NCI-H774 (cell line): ENCODE data around the gene ANXA11.
A peak's percentile ranks its signal among the peaks of the same experiment; 100 is the strongest.
"Not testable (repeated sequence)": the region's sequence is repeated elsewhere in the genome, so short reads cannot be mapped to it uniquely, and the experiment has no call there.

Source experiments
- DNase-seq: peaks from one replicate; lab custom pipeline; 2025; lab: John Stamatoyannopoulos, UW

The ANXA11 gene

GRCh38 chr10:80205477-80206276 is at the start of gene ANXA11:
TSS of gene ANXA11 (minus strand) at chr10:80205537. CDS start at chr10:80172861, 32,676 bp downstream.
- DNase-seq, result peak; percentile 71

- DNase-seq, result not testable (repeated sequence)
Measured at GRCh38 chr10:80254726-80255125, 49.4 kb upstream of the ANXA11 start.

- not testable (repeated sequence) for DNase-seq
Measured at GRCh38 chr10:80253963-80254271, 48.6 kb upstream of the ANXA11 start.

GRCh38 chr10:80253266-80253962 is 48.1 kb upstream of the ANXA11 start:
- no peak for DNase-seq

- peak; percentile 50 for DNase-seq
Measured at GRCh38 chr10:80252296-80252887, 47.1 kb upstream of the ANXA11 start.

GRCh38 chr10:80251703-80252280 is 46.5 kb upstream of the ANXA11 start:
- DNase-seq, result not testable (repeated sequence)

- DNase-seq, result not testable (repeated sequence)
Measured at GRCh38 chr10:80250399-80250798, 45.1 kb upstream of the ANXA11 start.

GRCh38 chr10:80249906-80250305 is 44.6 kb upstream of the ANXA11 start:
- not testable (repeated sequence) for DNase-seq

GRCh38 chr10:80247611-80248010 is 42.3 kb upstream of the ANXA11 start:
- DNase-seq, result not testable (repeated sequence)

GRCh38 chr10:80244371-80244770 is 39.0 kb upstream of the ANXA11 start:
- not testable (repeated sequence) for DNase-seq

- not testable (repeated sequence) for DNase-seq
Measured at GRCh38 chr10:80242341-80242740, 37.0 kb upstream of the ANXA11 start.

- not testable (repeated sequence) for DNase-seq
Measured at GRCh38 chr10:80236457-80236856, 31.1 kb upstream of the ANXA11 start.

- DNase-seq, result not testable (repeated sequence)
Measured at GRCh38 chr10:80234331-80235235, 29.2 kb upstream of the ANXA11 start.

GRCh38 chr10:80233871-80234270 is 28.5 kb upstream of the ANXA11 start:
- DNase-seq, result not testable (repeated sequence)

- not testable (repeated sequence) for DNase-seq
Measured at GRCh38 chr10:80226723-80227122, 21.4 kb upstream of the ANXA11 start.

GRCh38 chr10:80223031-80223419 is 17.7 kb upstream of the ANXA11 start:
- not testable (repeated sequence) for DNase-seq

- not testable (repeated sequence) for DNase-seq
Measured at GRCh38 chr10:80218878-80219277, 13.5 kb upstream of the ANXA11 start.

- not testable (repeated sequence) for DNase-seq
Measured at GRCh38 chr10:80214368-80214982, 9.1 kb upstream of the ANXA11 start.

- not testable (repeated sequence) for DNase-seq
Measured at GRCh38 chr10:80212535-80213115, 7.3 kb upstream of the ANXA11 start.

- no peak for DNase-seq
Measured at GRCh38 chr10:80211786-80212185, 6.4 kb upstream of the ANXA11 start.

- DNase-seq, result no peak
Measured at GRCh38 chr10:80210259-80210658, 4.9 kb upstream of the ANXA11 start.
